NCI-H2227 (cell line): Measurements from ENCODE around the gene SCGB3A2.
"Not testable (repeated sequence)": the region's sequence is repeated elsewhere in the genome, so short reads cannot be mapped to it uniquely, and the experiment has no call there.

Source experiments
- DNase-seq: peaks from one replicate; lab custom pipeline; 2025; ENCODE audit not compliant: unreplicated experiment; lab: John Stamatoyannopoulos, UW

SCGB3A2 gene

GRCh38 chr5:147863454-147864158 is 14.9 kb upstream of the SCGB3A2 start:
- no peak for DNase-seq

DNA sequence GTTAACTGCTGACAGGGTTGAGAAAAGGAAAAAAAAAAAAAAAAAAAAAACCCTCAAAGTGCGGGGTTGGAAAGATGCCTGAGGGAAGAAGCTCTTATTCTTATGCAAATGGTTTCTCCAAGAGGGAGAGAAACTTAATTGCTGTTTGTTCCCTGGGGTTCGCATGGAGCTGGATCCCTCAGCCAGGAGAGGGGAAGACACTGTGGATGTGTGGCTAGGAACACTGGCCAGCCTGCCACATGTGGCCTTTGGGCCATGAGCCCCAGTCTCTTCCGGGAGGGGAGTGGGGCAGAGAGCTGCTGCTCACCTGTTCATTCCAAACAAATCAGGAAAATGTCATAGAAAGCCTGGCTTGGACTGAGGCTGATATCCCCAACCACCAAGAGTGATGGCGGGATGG is 9.4 kb upstream of the SCGB3A2 start:
- DNase-seq, result no peak

DNA sequence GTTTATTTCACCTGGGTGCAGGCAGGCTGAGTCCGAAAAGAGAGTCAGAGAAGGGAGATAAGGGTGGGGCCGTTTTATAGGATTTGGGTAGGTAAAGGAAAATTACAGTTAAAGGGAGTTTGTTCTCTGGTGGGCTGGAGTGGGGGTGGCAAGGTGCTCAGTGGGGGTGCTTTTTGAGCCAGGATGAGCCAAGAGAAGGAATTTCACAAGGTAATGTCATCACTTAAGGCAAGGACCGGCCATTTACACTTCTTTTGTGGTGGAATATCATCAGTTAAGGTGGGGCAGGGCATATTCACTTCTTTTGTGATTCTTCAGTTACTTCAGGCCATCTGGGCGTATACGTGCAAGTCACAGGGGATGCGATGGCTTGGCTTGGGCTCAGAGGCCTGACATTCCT is 8.6 kb upstream of the SCGB3A2 start:
- DNase-seq, result not testable (repeated sequence)

GRCh38 chr5:147871980-147872549 is 6.4 kb upstream of the SCGB3A2 start:
- DNase-seq, result not testable (repeated sequence)

- DNase-seq, result not testable (repeated sequence)
These were observed 5.6 kb upstream of the SCGB3A2 start for GRCh38 chr5:147872744-147873435.

DNA sequence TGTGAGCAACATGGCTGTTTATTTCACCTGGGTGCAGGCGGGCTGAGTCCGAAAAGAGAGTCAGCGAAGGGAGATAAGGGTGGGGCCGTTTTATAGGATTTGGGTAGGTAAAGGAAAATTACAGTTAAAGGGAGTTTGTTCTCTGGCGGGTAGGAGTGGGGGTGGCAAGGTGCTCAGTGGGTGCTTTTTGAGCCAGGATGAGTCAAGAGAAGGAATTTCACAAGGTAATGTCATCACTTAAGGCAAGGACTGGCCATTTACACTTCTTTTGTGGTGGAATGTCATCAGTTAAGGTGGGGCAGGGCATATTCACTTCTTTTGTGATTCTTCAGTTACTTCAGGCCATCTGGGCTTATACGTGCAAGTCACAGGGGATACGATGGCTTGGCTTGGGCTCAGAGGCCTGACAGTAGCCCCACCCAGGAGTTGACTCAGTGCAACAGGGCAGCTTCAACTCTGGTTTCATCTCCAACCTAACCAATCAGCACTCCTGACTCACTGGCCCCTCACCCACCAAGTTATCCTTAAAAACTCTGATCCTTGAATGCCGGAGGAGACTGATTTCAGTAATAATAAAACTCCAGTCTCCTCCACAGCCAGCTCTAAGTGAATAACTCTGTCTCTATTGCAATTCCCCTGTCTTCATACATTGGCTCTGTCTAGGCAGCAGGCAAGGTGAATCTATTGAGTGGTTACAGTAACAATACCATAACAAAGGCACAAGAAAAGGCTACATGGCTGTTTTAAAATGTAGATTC is 4.2 kb upstream of the SCGB3A2 start:
- not testable (repeated sequence) for DNase-seq

DNA sequence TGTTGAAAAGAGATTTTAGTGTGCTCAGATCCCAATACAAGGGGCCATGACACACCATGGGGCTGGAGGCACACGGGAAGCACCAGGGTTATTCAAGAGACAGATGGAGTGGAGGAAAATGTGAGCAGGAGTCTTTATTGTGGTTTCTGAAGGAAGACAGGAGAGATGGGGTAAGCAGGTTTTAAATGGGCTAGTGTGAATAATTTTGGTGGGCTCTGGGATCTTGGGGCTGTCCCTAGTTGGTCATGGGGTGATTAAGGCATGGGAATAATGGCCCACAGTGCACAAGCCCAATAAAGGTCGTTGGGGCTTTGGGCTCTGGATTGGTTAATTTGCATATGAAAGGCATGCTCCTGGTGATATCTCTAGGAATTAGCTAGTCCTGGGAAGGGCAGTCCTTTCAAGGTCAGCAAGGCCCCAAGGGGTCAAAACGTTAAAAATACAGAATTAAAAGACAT is 3.6 kb upstream of the SCGB3A2 start:
- DNase-seq, result no peak

DNA sequence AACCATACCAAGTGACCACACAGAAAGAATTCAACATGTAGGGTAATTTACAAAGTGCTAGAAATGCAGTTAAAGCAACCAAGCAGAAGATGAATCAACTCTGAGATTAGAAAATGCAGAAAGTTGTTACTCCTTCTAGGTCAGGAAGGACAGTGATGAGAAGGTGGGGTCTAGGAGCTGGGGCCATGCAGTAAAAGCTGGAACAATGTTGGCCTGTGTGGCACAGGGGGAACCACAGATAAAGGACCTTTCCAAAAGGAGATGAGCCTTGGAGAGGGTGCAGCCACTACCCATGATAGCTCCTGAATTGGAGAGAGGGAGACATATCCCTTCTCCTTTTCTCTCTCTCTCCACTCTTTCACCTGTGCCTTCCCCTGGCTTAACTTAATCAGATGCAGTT is 2.4 kb upstream of the SCGB3A2 start:
- no peak for DNase-seq

- DNase-seq, result no peak
These were observed 1.9 kb upstream of the SCGB3A2 start for GRCh38 chr5:147876626-147877025.

DNA sequence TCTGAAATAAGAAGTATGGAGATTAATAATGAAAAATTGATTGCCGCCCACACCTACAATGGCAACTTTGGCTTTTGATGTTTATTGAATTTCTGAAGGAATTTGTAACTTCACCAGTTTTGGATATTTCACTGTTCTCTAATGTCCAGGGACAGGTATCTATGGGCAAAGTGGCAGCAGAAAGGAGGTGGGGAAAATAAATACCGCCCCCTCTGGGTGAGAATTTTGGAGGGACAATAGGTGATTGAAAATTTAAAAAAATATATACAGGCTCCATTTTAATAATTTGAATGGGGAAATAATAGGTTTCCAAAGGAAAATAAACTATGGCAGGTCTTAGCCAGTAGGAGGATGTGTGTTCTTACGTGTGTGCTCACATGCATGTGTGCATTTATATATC is 1.3 kb downstream of the SCGB3A2 start:
- no peak for DNase-seq

GRCh38 chr5:147880487-147880886 is 2.0 kb downstream of the SCGB3A2 start:
- no peak for DNase-seq

- DNase-seq, result no peak
These were observed 4.2 kb downstream of the SCGB3A2 start for GRCh38 chr5:147882586-147883313.

DNA sequence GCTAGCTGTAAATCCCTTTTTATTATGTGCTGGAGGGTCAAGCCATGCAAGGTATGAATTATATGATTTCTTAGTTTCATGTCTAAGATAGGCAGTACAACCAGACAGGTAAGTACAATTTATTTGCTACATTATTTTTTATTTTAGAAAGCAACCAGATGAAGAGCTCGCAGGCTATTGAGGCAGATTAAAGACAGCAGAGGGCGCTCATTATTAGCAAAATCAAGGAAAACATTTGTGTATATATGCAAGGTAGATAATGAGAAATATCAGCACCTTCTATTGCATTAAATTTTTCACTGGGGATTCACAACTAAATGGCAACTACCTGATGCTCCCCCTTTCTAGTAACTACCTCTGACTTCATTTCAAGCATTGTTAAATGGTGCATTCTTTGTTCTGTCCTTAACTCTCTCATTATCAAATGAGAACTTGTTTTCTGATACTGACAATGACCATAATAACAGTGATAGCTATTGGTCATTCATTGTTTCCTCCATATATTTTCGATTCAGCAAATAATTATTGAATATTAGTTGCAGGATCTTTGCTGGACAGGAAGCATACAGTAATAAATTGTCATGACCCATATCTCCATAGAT is 8.6 kb downstream of the SCGB3A2 start:
- peak; percentile 3 for DNase-seq

DNA sequence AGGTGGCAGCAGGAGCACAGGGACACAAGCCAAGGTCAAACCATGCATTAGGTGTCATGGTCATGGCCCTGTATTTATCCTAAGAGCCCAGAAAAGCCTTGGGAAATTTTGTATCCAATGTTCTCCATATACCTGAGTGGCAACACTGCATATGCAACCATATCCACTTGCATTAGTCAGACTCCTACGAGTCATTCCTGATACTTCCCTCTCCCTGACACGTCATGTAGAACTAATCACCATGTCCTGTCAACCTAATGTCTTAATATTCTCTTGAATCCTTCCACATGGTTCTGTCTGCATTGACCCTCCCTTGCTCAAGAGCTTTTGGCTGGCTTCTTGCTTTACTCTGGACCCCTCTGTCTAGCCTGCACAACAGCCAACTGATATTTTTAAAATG is 9.4 kb downstream of the SCGB3A2 start:
- no peak for DNase-seq

- DNase-seq, result no peak
These were observed 14.3 kb downstream of the SCGB3A2 start for GRCh38 chr5:147892696-147893296.

DNA sequence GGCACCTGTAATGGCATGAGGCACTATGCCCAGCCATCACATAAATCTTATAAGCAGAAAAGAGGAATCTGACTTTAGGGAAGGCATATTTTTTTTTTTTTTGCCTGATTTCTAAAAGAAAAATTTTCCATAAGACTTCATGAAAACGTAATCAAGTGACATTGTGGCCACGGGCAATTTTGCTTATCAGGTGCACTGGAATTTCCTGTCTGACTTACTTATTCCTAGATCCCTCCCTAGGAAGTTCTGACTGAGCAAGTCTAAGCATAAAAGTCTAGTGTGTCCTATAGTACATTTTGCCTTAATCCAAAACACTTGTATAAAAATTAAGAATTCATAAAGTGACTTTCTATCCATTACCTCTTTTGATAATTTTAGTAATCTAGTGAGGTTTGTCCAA is 15.3 kb downstream of the SCGB3A2 start:
- DNase-seq, result no peak

DNA sequence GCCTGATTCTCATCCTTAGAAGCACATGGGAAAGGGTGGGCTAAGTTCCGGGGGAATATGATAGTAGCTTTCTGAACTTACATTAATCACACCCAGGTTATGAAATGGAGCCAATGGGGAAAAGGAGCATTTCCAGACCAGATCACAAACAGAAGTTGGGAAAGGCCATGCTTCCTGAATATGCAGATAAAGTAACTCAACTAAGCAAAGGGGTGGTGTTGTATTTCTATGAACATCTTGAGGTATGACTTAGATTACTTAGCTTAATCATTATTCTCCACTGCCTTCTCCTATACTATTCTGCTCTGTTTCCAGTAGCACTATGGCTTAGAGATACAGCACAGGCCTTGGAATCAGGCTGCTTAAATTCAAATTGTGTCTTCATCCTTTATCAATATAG is 17.4 kb downstream of the SCGB3A2 start:
- no peak for DNase-seq

GRCh38 chr5:147898875-147899401 is 20.4 kb downstream of the SCGB3A2 start:
- no peak for DNase-seq

DNA sequence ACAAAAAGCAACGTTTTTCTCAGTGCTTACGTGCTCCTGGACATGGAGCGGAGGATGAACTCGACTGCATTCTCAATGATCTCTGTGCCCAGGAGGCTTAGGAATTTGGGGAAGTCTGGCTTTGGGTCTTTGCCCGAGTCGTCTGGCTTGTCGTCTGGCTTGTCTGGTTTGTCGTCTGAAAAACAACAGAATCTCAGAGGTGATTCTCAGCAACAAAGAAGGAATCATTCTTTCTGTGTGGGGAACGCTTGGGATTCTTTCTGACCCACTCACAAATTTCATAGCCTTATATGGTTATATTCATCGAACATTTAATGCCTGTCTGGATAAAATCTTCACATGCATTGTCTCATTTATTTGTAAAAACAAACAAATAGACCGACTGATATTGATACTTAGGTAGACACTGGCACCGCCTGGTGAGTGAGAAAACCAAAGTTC is 23.1 kb downstream of the SCGB3A2 start:
- DNase-seq, result no peak

DNA sequence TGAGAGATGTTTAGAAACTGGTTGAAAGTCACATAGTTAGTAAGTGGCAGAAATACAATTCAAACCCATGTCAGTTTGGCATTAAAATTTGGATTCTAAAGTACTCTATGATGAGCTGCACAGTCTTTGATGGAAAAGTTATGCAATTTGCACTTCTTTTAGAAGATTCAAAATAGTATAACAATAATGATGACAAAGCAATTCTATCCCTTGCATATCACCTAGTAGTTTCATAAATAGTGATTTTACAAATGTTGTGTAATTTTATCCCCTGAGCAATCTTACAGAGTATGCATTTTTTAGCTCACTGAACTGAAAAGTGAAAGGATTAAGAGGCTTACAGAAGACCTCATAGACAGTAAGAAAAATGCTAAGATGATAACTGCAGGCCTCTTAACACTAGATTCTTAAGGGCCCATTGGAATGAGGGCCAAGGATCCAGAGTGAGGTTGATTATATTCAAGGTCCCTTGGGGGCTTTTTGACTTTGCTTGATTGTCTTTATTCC is 24.2 kb downstream of the SCGB3A2 start:
- DNase-seq, result no peak
